GM12875 (cell line): ENCODE results near the gene MAEL.
A peak's percentile ranks its signal among the peaks of the same experiment; 100 is the strongest.

Source experiments
- H3K4me3 ChIP-seq: one replicate; pipeline ENCODE4 v1.5.1; 2011; ENCODE audit warnings: low read depth, low read length, control low read depth
- CTCF ChIP-seq: IDR thresholded peaks from 2 replicates; pipeline ENCODE4 v1.5.1; 2011; ENCODE audit warnings: low read depth, mild to moderate bottlenecking, control low read depth, inconsistent platforms, low read length, moderate library complexity, borderline replicate concordance; ENCODE audit not compliant: insufficient read depth

The MAEL gene

DNA sequence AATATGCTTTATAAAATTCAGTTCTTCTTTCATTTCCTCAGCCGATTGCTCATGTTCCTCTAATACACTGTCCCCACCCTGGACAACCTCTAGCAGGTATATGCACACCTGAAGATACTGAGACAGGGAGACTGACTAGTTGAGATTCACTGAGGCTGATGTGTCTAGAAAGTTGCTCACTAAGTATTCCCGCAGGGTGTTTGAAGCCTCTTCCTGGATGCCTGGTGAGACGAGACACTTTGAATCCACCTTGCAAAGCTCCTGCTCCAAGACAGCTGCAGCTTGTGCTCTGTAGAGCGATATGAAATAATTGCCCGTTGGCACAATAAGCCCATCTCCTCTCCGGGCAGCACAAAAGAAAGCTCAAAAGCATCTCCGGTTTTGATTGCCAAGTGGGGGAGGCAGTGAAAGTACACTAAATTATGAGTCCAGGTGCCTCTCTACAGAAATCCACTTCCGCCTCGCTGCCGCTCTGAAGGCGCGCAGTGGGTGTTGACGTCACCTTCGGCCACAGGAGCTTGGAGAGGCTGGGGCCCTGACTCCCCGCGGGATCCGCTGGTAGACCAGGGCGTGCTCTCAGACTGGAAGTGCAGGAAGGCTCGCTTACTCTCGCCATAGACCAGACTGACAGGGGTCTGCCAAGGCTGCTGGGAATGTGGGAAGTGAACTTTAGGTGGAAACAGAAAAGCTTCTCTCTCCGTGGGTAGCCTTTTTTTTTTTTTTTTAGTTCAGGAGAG lies 54.8 kb downstream of the MAEL start:
- TF ChIP-seq CTCF: no peak
- H3K4me3 ChIP-seq: no peak overlapping the region

DNA sequence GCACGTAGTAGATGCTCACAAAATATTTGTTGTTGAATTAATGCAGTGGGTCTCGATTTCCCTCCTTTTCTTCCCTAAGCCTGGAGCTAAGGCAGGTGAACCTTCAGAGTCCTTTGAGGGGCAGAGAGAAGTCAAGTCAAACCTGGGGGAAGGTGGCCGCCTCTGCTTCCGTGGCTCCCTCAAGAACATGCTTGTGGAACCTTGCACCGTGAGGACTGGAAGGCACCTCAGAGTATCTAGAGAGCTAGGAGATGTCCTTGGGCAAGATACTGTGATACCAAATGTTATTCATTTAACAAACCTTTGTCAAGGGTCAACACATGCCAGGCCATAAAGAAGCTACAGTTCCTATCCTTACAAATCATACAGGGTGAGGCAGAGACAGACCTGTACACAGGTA lies 62.8 kb downstream of the MAEL start:
- TF ChIP-seq CTCF: no peak
- H3K4me3 ChIP-seq: no peak overlapping the region

GRCh38 chr1:167052389-167052788 lies 63.3 kb downstream of the MAEL start:
- TF ChIP-seq CTCF: peak; percentile 51; the same call in 1 of the 2 replicates
- no peak overlapping the region for H3K4me3 ChIP-seq

DNA sequence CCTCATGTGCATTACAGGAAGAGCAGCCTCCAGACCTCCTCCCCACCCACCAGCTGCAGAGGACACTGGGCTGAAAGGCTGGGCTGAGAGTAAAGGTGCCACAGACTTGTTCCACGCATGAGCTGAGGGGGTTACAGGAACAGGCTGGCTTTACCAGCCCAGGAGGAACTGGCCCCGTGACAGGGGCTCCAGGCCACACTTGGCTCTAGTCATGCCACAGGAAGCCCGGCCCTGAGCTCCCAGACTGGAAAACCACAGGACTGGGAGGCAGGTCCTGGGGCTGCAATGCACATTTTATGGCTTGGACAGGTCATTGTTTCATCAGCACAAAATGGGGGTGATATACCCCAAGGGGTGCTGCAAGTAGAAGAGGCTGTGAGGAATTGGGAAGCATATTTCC lies 65.5 kb downstream of the MAEL start:
- H3K4me3 ChIP-seq: no peak overlapping the region
- TF ChIP-seq CTCF: no peak

- TF ChIP-seq CTCF: no peak
- H3K4me3 ChIP-seq: no peak overlapping the region
These were observed 66.0 kb downstream of the MAEL start for GRCh38 chr1:167054946-167055630.

DNA sequence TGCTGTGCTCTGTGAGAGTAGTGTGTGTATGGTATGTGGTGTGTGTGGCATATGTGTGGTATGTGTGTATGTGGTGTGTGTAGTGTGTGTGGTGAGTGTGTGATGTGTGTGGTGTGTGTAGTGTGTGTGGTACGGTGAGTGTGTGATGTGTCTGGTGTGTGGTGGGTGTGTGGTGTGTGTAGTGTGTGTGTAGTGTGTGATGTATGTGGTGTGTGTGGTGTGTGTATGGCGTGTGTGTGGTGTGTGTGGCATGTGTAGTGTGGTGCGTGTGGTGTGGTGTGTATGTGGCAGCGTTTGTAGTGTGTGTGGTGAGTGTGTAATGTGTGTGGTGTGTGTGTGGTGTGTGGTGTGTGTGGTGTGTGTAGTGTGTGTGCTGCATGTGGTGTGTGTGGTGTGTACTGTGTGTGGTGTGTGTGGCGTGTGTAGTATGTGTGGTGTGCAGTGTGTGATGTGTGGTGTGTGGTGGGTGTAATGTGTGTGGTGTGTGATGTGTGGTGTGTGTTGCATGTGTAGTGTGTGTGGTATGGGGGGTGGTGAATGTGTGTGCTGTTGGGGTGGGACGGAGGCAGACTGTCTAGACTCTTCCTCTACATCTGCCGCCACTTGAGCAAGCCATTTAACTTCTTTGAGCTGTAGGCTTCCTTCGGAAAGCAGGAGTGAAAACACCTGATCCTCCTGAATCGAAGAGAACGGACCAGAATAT lies 67.6 kb downstream of the MAEL start:
- TF ChIP-seq CTCF: no peak

More for the DNA sequence above, 67.6 kb downstream of the MAEL start:
- H3K4me3 ChIP-seq: no peak overlapping the region
